GM23338 (cell line): ENCODE data around the gene TOX2. TPM values are rescaled to one million over a fixed set of nuclear protein-coding genes. Genes with fewer than 3 reads are reported as not detected.

Experiments used
- ATAC-seq: fragments of 200-7000 bp; cut with Tn5 transposase; 3 replicates; pipeline ENCODE4 v1.9.1; 2020
- DNase-seq: peaks from one replicate; pipeline ENCODE4 v3.0.0-alpha.2; 2015; ENCODE audit warnings: low spot score
- H2AFZ ChIP-seq: fragments of 200-600 bp; sonication (generic); 2 replicates; pipeline ENCODE4 v1.8.0; 2016; ENCODE audit warnings: antibody characterized with exemption, mild to moderate bottlenecking, moderate library complexity
- H3F3A ChIP-seq: fragments of 200-600 bp; sonication (generic); replicated peaks from 2 replicates; pipeline ENCODE4 v1.8.0; 2017; ENCODE audit warnings: antibody characterized with exemption, mixed run types, low read depth
- H3K27ac ChIP-seq: fragments of 200-600 bp; sonication (generic); 2 replicates; pipeline ENCODE4 v1.6.1; 2016; ENCODE audit warnings: low read depth
- H3K27me3 ChIP-seq: fragments of 200-600 bp; sonication (generic); 2 replicates; pipeline ENCODE4 v1.8.0; 2016; ENCODE audit warnings: mild to moderate bottlenecking, mixed run types, moderate library complexity; ENCODE audit not compliant: insufficient read depth
- H3K36me3 ChIP-seq: fragments of 200-600 bp; sonication (generic); 2 replicates; pipeline ENCODE4 v1.8.0; 2016; ENCODE audit warnings: mild to moderate bottlenecking; ENCODE audit not compliant: insufficient read depth
- H3K4me1 ChIP-seq: fragments of 200-600 bp; sonication (generic); 2 replicates; pipeline ENCODE4 v1.8.0; 2016; ENCODE audit warnings: mild to moderate bottlenecking, moderate library complexity; ENCODE audit not compliant: insufficient read depth
- H3K4me2 ChIP-seq: fragments of 200-600 bp; sonication (generic); 2 replicates; pipeline ENCODE4 v1.7.1; 2017; ENCODE audit warnings: mixed run types
- H3K4me3 ChIP-seq: fragments of 200-600 bp; sonication (generic); 2 replicates; pipeline ENCODE4 v1.6.1; 2016; ENCODE audit warnings: mixed run types
- H3K79me2 ChIP-seq: fragments of 200-600 bp; sonication (generic); replicated peaks from 2 replicates; pipeline ENCODE4 v1.8.0; 2017; ENCODE audit warnings: mild to moderate bottlenecking; ENCODE audit not compliant: insufficient read depth
- H3K9me2 ChIP-seq: fragments of 200-600 bp; sonication (generic); 2 replicates; pipeline ENCODE4 v1.8.0; 2017; ENCODE audit not compliant: insufficient read depth
- H4K20me1 ChIP-seq: fragments of 200-600 bp; sonication (generic); replicated peaks from 2 replicates; pipeline ENCODE4 v1.8.0; 2017; ENCODE audit warnings: mild to moderate bottlenecking; ENCODE audit not compliant: insufficient read depth
- H3K27ac Mint-ChIP-seq: 2 replicates; pipeline ENCODE4 v1.8.0; 2020; ENCODE audit warnings: inconsistent platforms, mild to moderate bottlenecking, moderate library complexity, mixed read lengths
- H3K27me3 Mint-ChIP-seq: 3 replicates; pipeline ENCODE4 v1.8.0; 2022; ENCODE audit warnings: low read depth, mild to moderate bottlenecking, moderate library complexity, mixed read lengths, inconsistent platforms; ENCODE audit not compliant: insufficient read depth, poor library complexity
- H3K36me3 Mint-ChIP-seq: 3 replicates; pipeline ENCODE4 v1.8.0; 2021; ENCODE audit warnings: low read depth, mild to moderate bottlenecking, inconsistent platforms, moderate library complexity, mixed read lengths
- H3K4me1 Mint-ChIP-seq: 3 replicates; pipeline ENCODE4 v1.8.0; 2020; ENCODE audit warnings: mild to moderate bottlenecking, inconsistent platforms, mixed read lengths
- H3K4me3 Mint-ChIP-seq: 3 replicates; pipeline ENCODE4 v1.8.0; 2021; ENCODE audit warnings: moderate library complexity, mild to moderate bottlenecking, inconsistent platforms, mixed read lengths
- H3K9me3 Mint-ChIP-seq: 3 replicates; pipeline ENCODE4 v1.8.0; 2020; ENCODE audit warnings: moderate library complexity, mild to moderate bottlenecking, inconsistent platforms, mixed read lengths
- ETS1 ChIP-seq: IDR thresholded peaks from 2 replicates; pipeline ENCODE4 v1.6.1; 2016; ENCODE audit warnings: antibody characterized with exemption
- EZH2 ChIP-seq: fragments of 200-600 bp; sonication (generic); IDR thresholded peaks from one replicate; pipeline ENCODE4 v1.8.0; 2017; ENCODE audit warnings: antibody characterized with exemption, mild to moderate bottlenecking, low read depth; ENCODE audit not compliant: unreplicated experiment
- EZH2phosphoT487 ChIP-seq: fragments of 200-600 bp; sonication (generic); IDR thresholded peaks from one replicate; pipeline ENCODE4 v1.8.1; 2018; ENCODE audit warnings: antibody characterized with exemption; ENCODE audit not compliant: unreplicated experiment
- JUNB ChIP-seq: IDR thresholded peaks from one replicate; pipeline ENCODE4 v1.6.1; 2016; ENCODE audit warnings: antibody characterized with exemption; ENCODE audit not compliant: unreplicated experiment
- NANOG ChIP-seq: IDR thresholded peaks from 2 replicates; pipeline ENCODE4 v1.6.1; 2016; ENCODE audit warnings: antibody characterized with exemption, borderline replicate concordance
- POLR2AphosphoS5 ChIP-seq: IDR thresholded peaks from 2 replicates; pipeline ENCODE4 v1.6.1; 2016; ENCODE audit warnings: antibody characterized with exemption, low read depth
- REST ChIP-seq: IDR thresholded peaks from one replicate; pipeline ENCODE4 v1.6.1; 2018; ENCODE audit warnings: antibody characterized with exemption; ENCODE audit not compliant: unreplicated experiment
- STAT1 ChIP-seq: IDR thresholded peaks from one replicate; pipeline ENCODE4 v1.6.1; 2016; ENCODE audit warnings: antibody characterized with exemption; ENCODE audit not compliant: unreplicated experiment
- ZNF114 ChIP-seq: fragments of 250-450 bp; sonication (Bioruptor Pico); IDR thresholded peaks from 2 replicates; pipeline ENCODE4 v1.5.0; 2020; ENCODE audit warnings: mild to moderate bottlenecking, moderate library complexity
- ZNF462 ChIP-seq: fragments of 250-450 bp; sonication (Bioruptor Pico); IDR thresholded peaks from 2 replicates; pipeline ENCODE4 v1.5.0; 2020; ENCODE audit warnings: mild to moderate bottlenecking, moderate library complexity
- polyA plus RNA-seq: library from polyadenylated mRNA; unstranded; fragments of >200 nt; fragmentation: Nextera tagmentation; extraction: Ambion mirVana; gene quantifications from 2 replicates; pipeline ENCODE4 v1.2.1, GENCODE V29; 2016
- total RNA-seq: library from RNA; depleted of rRNA; stranded (reverse); fragments of >200 nt; shearing (Covaris generic); gene quantifications from 2 replicates; pipeline ENCODE4 v1.2.3, GENCODE V29; 2014

TOX2 gene
- total and polyA plus RNA-seq, 2 experiments from 2014 or later: 1.4 to 1.5 TPM

- TF ChIP-seq REST: no peak
- TF ChIP-seq POLR2AphosphoS5: no peak
- no peak for TF ChIP-seq EZH2phosphoT487
- no peak for TF ChIP-seq EZH2
- TF ChIP-seq ETS1: no peak
Measured at GRCh38 chr20:43961116-43961515, 46.5 kb downstream of the TOX2 start (continued).

GRCh38 chr20:43961541-43962471, 47.2 kb downstream of the TOX2 start:
- Histone ChIP-seq H4K20me1 (no peaks in the 10 kb centered on the region), H3K4me1 (peaks cover 18% of the 10 kb centered on the region), H3K9me2 (no peaks in the 10 kb centered on the region), H3K4me2 (peak overlapping the region; percentile 49; the same call in 1 of the 2 replicates), H3K36me3 (no peaks in the 10 kb centered on the region), H2AFZ (no peak overlapping the region; the same call in 1 of the 2 replicates), H3K27ac (no peak overlapping the region), H3F3A (no peaks in the 10 kb centered on the region), H3K27me3 (0 out of 2 replicates have a peak, but pooled peaks cover 7% of the 10 kb centered on the region), H3K4me3 (no peak overlapping the region), H3K79me2 (no peaks in the 10 kb centered on the region)
- Mint-ChIP-seq H3K4me1 (peaks cover 30% of the 10 kb centered on the region), H3K4me3 (no peak overlapping the region), H3K9me3 (peaks cover 6% of the 10 kb centered on the region; the same call in 1 of the 3 replicates), H3K27me3 (peaks cover 11% of the 10 kb centered on the region), H3K27ac (no peak overlapping the region), H3K36me3 (no peaks in the 10 kb centered on the region)
- peak; percentile 50 for DNase-seq
- peak; percentile 78 for ATAC-seq
- no peak for TF ChIP-seq ZNF462 (CRISPR knock-in tag)
- no peak for TF ChIP-seq ZNF114
- TF ChIP-seq EZH2phosphoT487: no peak
- TF ChIP-seq NANOG: no peak
- TF ChIP-seq STAT1: no peak
- TF ChIP-seq ETS1: no peak
- TF ChIP-seq JUNB: no peak
